ENCODE measurements around the gene RAPH1.
"Not testable (repeated sequence)": the region's sequence is repeated elsewhere in the genome, so short reads cannot be mapped to it uniquely, and the experiment has no call there.

RAPH1 gene

DNA sequence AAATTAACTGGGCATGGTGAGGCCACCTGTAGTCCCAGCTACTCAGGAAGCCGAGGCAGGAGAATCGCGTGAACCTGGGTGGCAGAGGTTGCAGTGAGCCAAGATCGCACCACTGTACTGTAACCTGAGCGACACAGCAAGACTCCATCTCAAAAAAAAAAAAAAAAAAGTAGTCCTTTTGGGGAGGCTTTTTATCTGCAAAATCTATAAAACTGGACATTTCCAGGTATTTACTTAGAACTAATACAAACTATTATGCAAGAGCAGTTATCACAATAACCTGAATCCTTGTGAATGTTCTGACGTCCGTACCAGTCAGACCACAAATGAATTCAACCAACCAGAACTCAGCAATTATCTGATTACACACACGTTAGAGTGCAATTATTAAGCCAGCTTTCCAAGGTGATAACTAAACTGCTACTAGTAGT is 8.8 kb upstream of the RAPH1 start:
- DNase-seq = no peak

DNA sequence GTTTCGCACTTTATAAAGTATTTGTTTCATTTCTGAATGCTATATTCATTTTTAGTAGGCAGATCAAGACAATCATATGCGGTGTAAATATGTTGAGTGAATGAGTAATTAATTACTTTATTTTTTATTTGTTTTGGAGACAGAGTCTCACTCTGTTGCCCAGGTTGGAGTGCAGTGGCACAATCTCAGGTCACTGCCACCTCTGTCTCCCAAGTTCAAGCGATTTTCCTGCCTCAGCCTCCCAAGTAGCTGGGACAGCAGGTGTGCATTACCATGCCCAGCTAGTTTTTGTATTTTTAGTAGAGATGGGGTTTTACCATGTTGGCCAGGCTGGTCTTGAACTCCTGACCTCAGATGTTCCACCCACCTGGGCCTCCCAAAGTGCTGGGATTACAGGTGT is 5.5 kb upstream of the RAPH1 start:
- not testable (repeated sequence) for DNase-seq

DNA sequence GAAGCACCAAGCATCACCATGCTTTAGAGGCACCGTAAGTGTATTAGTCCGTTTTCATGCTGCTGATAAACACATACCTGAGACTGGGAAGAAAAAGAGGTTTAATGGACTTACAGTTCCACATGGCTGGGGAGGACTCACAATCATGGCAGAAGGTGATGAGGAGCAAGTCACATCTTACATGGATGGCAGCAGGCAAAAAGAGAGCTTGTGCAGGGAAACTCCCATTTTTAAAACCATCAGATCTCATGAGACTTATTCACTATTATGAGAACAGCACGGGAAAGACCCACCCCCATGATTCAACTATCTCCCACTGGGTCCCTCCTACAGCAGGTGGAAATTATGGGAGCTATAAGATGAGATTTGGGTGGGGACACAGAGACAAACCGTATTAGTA is 3.1 kb upstream of the RAPH1 start:
- not testable (repeated sequence) for DNase-seq

DNA sequence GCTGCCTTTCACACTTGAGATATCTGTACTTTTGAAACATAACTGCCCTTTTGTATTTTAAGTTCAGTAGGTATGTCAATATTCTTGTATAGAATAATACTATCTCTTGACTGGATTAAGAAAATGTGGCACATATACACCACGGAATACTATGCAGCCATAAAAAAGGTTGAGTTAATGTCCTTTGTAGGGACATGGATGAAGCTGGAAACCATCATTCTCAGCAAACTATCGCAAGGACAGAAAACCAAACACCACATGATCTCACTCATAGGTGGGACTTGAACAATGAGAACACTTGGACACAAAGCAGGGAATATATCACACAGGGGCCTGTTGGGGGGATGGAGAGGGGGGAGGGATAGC is 1.5 kb upstream of the RAPH1 start:
- not testable (repeated sequence) for DNase-seq

DNA sequence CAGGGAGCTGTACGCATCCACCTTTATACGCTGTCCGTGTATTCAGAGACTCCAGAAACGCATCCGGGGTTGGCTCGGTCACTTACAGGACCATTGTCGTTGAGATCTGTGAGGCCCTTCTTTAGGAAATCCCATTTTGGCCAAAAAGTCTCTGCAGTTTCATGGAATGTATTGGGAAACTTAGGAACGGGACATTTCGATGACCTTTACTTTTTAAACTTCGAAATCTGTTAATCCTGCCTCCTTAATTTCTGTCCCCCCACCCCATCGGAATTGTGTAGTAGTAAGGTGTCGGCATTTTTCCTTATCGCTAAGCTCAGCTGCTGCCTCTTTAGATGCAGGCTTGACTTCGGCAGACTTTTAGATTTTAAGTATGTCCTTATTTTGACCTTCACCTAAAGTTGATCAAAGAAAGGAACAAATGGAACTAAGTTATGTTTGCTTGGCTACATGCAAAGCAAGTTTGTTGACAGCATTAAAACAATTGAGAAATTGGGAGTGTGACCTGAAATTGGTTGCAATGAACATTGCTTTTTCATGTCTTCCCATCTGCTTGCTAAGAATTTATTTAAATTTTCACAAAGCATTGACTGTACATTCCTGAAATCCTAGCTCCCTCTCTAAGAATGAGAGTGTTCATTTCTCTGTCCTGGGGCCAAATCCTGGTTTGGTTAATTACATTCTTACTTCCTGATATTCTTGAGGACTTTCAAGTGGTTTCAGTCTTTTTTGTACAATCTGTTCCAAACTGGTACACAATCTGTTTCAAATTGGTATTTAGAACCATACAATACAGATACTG is 884 bp upstream of the RAPH1 start:
- no peak for DNase-seq

DNA sequence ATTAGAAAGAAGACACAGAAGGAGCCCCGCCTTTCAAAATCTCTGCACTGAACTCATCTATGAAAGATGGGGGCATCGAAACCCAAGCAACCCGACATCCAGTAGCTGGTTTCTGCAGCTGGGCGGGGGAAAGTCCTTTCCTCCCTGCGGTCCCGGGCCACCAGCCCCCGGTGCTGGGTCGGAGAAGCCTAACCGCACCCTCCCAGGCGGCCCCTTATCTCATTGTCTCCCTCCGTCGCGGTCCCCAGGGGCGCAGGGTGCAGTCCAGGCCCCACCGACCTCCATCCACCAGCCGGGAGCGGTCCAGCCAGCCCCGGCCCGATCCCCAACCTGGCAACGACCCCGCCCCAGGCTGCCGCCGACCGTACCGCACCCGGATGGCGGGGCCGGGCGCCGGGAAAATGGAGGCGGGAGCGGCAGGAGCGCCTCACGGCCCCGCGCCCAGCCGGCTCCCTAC is 452 bp downstream of the RAPH1 start:
- DNase-seq = no peak

DNA sequence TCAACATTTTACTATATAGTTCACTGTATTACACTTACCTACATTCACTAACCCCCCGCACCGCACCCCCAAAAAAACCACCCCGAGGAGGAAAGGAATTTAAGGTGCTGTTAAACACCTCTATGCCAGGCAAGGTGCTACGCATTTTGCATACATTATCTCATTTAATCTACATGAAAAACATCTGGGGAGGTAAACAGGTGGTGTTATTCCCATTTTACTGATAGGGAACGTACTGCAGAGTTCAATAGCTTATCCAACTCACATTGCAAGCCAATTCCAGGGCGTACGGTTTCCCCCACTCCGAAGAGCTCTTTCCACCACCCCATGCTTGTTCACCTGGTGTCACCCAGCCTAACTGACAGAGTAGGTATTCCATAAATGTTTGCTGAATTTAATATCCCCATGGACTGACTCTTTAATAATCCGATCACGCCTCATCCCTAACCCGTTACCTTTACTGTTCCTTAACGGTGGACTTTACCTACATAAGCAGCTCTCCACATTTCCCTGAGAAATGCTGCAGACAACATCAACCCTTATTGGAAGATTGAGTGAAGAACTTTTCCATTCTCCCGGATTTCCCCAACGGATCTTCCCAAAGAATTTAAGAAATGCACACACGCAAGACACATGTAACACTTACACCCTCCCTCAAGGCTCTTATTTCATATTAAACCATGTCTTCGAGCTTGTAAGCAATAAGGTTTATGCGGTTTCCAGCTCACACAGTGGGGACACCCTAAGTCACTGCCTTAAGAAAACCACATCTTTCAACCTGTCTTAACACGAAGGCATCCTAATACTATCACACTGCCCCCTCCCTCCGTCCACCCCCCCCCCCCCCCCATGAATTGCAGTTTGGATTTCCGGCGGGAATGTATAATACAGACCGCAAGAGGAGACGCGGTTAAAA is 1.2 kb downstream of the RAPH1 start:
- no peak for DNase-seq

DNA sequence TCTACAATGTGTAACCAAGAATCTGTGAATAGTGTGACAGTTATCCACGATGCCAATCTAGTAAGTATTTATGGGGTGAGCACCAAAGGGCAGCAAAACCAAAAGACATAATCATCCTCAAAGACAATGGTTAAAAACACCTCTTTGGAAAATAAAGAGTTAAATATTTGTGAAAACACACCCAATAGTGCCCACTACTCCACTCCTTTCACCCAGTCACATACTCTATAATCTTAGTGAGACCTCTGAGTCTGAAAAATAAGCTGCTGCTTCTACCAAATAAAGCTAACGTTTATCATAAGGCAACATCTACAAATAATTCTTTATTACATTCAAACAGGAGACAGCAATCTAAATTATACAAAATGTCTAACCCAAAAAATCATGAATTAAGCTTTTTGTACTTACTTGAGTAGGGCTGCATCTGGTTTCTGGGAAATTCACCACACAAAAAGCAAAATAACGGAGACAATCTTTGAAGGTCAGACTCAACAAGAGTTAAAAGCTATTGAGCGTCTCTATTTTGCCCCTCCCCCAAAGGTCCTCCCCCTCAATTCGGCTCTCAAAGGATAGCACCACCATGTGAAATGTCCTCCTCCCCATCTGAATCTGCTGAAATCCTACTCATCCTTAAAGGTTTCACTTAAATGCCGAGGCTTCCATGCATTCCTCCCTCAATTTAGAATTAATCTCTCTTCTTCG is 2.0 kb downstream of the RAPH1 start:
- no peak for DNase-seq

DNA sequence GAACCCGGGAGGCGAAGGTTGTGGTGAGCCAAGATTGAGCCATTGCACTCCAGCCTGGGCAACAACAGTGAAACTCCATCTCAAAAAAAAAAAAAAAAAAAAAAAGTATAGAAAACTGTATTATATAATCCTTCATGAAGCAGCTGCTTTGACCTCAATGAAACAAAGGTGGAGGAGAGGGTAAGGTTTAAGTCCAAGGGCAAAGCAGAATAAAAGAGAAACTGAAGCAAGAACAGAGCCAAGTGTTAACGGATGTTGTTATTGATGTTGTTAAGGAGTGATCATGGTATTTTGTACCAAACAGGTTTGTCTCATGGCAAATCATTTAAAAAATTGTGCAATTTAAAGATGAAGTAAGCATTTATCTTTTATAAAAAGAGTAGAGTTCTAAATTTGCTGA is 7.4 kb downstream of the RAPH1 start:
- no peak for DNase-seq

DNA sequence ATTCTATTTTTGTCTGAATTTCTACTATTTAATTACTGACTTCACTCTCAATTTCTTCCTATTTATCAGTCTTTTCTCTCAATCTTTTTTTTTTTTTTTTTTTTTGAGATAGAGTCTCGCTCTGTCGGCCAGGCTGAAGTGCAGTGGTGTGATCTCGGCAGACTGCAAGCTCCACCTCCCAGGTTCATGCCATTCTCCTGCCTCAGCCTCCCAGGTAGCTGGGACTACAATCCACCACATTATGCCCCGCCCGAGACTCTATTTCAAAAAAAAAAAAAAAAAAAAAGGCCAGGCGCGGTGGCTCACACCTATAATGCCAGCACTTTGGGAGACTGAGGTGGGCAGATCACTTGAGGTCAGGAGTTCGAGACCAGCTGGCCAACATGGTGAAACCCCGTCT is 21.8 kb downstream of the RAPH1 start:
- DNase-seq = not testable (repeated sequence)

DNA sequence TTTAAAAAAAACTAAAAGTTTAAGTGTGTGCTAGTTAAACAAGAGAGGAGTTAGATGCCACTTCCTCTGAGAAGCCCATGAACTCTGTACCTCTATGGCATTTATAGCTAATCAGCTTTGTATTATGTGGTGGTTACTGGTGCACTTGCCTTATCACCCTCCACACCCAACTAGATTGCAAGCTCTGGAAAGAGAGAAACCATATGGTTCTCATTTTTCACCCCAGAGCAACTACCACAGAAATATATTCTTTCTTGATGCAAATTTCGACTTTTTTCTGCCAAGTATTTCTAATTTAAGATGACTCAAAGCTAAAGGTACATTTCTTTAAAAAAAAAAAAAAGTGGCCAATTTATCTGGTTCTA is 24.2 kb downstream of the RAPH1 start:
- DNase-seq = no peak

DNA sequence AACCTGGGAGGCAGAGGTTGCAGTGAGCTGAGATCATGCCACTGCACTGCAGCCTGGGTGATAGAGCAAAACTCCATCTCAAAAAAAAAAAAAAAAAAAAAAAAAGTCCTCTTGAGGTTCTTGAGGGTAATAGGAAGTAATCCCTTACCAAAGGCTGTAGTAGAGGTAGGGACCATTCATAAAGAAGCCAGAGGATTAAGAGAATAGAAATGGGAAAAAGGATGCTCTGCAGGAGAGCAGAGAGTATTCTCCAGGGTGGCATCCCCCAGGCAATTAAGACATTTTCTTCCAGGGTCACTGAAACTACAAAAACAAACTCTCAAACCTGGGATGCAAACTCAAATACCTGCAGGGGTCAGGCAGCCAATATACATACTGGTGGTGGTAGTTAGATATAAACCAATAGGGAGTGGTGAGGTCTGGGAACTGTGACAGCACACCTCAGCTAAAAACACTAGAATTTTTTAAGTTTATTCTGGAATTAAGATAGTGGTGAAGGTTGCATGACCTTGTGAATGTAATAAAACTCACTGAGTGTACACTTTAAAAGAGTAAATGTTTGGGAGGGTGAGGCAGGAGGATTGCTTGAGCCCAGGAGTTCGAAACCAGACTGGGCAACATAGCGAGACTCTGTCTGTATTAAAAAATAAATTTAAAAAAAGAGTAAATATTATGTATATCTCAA is 24.7 kb downstream of the RAPH1 start:
- DNase-seq = no peak

DNA sequence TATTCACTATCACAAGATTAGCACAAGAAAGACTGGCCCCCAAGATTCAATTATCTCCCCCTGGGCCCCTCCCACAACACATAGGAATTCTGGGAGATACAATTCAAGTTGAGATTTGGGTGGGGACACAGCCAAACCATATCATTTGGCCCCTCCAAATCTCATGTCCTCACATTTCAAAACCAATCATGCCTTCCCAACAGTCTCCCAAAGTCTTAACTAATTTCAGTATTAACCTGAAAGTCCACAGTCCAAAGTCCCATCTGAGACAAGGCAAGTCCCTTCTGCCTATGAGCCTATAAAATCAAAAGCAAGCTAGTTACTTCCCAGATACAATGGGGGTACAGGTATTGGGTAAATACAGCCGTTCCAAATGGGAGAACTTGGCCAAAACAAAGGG is 31.6 kb downstream of the RAPH1 start:
- DNase-seq = not testable (repeated sequence)

DNA sequence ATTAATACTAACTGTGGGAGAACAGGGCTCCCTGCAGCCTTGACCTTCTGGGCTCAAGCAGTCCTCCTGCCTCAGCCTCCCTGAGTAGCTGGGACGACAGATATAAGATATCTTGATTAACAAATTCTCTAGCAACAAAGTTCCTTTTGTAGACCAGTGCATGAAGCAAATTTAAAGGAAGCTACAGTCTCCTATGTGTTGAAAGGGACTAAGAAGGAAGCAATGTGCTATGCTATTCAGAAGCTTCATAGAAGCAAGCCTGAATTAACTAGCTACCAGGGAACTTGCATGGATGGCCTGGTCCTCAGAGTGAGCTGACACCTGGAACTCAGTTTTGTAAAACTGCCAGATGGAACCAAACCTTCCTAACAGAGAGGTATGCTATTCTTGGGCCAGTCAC is 33.2 kb downstream of the RAPH1 start:
- DNase-seq = no peak

DNA sequence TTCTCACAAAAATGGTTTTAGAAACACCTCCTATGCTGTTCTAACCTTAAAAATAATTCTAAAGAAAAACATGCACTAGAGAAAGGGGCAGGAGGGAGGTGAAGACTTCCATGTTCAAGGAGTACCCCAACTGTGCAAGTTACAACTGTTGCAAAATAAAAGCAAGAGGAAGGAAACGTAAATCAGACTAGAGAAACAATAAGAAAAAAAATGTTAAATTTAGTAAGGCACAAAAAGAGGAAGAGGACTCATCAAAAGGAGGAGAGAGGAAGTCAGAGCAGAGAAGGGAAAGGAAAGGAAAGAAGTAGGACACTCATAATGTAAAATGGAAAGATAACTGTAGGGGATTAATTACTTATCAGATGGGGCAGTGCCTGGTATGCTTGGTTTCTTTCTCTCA is 34.1 kb downstream of the RAPH1 start:
- DNase-seq = no peak

DNA sequence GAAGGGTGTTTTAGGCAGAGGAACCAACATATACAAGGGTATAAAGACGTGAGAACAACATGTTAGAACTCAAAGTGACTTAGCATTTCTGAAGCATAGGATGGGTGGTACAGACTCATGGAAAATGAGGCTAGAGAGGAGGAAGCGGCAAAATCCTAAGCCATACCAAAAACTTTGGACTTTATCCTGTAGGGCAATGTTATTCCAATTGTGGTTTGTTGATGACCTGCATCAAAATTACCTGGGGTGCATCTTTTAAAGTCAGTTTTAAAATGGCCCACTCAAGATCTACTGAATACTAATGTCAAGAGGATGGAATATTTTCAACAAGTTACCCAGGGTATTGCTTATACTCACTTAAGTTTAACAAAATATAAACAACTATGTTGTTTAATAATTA is 34.8 kb downstream of the RAPH1 start:
- DNase-seq = no peak

DNA sequence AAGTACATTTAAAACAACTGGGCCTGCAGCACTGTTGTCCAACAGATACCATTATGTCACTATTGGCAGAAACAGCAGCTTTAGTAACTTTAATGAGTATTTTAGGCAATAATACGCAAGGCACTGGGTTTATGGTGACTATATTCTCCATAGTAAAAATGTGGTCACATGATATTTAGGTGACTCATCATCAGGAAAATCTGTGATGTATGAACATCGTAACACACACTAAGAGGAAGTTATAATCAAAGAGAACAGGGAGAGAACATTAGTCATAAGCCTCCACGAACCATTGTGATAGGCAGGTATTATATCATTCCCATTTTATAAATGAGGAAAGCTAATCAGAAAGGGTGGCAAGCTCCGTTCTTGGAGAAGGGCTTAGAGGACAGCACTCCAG is 36.9 kb downstream of the RAPH1 start:
- no peak for DNase-seq

DNA sequence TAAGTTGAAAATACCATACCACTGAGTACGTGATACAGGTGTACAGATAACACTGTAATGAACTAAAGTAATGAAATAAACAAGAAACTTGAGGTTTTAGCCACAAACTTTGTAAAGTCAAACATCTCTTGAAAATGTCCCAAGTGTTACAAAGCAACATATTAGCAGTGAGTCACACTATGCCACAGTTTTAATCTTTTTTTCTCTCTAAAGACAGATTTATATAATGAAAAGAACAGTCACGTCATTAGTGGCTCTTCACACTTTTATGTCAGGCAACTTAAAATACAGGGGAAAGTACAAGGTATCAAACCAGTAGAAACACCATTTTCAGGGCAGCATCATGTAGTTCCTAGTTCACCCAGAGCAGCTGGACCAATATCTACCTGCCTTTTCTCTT is 42.1 kb downstream of the RAPH1 start:
- no peak for DNase-seq

DNA sequence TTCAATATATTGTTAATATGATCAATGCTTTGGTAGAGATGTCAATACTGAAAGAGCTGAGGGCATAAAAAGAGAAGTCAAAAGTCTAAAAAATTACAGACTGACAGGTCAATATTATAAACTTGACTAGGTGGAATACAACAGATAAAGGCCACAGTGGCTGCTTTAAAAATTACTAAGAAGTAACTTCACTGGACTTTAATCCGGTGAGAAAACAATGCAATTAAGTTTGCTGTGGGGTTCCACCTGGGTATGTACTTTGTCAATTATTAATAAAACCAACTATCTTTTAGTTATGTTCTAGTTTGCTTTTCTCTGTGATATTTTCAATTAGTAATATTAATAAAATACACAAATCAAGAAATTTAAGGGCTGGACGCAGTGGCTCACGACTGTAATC is 44.7 kb downstream of the RAPH1 start:
- DNase-seq = no peak

DNA sequence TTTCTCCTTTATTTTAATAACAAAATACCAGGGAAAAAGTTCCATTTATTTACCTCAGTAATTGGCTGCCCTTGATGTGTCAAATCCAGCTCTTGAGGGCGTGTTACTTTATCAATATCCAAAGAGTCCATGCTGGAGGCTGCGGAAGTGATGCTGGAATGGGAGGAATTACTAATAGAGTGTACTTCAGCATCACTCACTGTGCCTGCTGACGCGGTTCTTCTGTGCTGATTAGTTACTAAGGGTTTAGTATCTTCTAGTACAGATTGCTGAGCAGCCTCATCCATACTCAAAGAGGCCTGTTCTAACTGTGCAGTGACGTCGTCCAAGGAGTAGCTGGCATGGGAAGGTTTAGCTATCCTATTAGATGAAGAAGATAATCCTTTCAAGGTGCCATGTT is 45.6 kb downstream of the RAPH1 start:
- DNase-seq = no peak

DNA sequence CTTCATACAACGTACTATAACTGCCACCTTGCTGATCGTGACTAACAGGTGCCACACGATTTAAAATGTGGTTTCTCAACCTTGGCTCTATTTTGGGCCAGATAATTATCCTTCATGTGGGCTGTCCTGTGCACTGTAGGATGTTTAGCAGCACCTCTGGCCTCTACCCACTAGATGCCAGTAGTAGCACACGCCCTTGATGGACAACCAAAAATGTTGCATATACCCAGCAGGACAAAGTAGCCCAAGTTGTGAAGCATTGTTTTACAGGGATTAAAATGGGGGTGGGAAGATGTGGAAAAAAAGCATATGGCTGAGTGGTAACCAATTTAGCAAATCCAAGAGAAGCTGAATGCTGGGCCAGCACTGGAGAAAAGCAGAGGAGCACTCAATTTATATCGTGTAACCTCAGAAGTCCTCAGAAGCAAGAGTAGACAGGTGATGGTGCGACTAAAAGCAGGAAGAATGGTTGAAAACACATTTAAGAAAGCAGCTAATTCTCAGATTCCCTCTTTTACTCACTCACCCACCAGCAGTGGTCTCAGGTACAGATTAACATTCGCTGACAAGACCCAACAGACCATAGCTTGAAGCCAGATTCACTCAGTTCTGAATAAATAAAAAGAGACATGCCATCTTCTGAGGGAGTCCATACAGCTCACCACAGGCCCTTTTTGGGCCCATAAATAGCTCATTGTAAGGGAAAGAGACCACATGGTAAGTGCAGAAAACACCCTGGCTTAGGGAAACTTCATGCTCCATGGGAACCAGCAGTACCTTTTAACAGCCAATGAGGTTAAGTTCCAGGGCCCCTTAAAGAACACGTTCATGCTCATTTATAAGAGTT is 50.6 kb downstream of the RAPH1 start:
- DNase-seq = no peak

DNA sequence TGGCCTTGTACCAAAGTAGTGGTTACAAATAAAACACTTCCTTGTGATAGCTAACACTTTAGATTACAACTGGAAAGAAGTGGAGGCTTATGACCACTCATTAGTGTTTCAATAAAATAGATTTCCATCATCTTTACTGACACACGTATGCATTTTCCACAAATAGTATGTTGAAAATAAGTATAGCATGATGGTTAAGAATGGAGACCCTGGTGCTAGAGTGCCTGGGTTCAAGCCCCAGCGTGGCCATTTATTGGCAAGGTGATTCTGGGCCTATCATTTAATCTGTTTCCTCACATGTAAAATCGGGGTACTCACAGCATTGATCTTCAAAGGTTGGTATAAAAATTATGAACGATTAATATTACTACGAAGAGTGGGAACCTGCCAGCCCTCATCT is 54.5 kb downstream of the RAPH1 start:
- no peak for DNase-seq

Data from NCI-H2107 (cell line).